HG03064 (cell line): Measurements from ENCODE around the gene PCDH8.

Experiments
- ATAC-seq: cut with Tn5 transposase; IDR thresholded peaks from one replicate; pipeline ENCODE4 v1.9.1; 2021; ENCODE audit warnings: low read depth; ENCODE audit not compliant: unreplicated experiment

The PCDH8 gene

GRCh38 chr13:52848455-52849195 lies at the start of gene PCDH8:
TSS of gene PCDH8 (minus strand) at chr13:52848640. CDS start at chr13:52848436, 204 bp downstream.
- no peak for ATAC-seq

GRCh38 chr13:52896827-52897659 lies 48.6 kb upstream of the PCDH8 start:
- ATAC-seq: no peak

GRCh38 chr13:52894413-52894812 lies 46.0 kb upstream of the PCDH8 start:
- ATAC-seq: no peak

- no peak for ATAC-seq
Measured at GRCh38 chr13:52892925-52893324, 44.5 kb upstream of the PCDH8 start.

- ATAC-seq: no peak
Measured at GRCh38 chr13:52891706-52892105, 43.3 kb upstream of the PCDH8 start.

- no peak for ATAC-seq
Measured at GRCh38 chr13:52887165-52887564, 38.7 kb upstream of the PCDH8 start.

GRCh38 chr13:52885141-52885540 lies 36.7 kb upstream of the PCDH8 start:
- no peak for ATAC-seq

- ATAC-seq: no peak
Measured at GRCh38 chr13:52884429-52885010, 36.1 kb upstream of the PCDH8 start.

- no peak for ATAC-seq
Measured at GRCh38 chr13:52882785-52883184, 34.3 kb upstream of the PCDH8 start.

GRCh38 chr13:52879950-52880741 lies 31.7 kb upstream of the PCDH8 start:
- ATAC-seq: no peak

GRCh38 chr13:52878831-52879230 lies 30.4 kb upstream of the PCDH8 start:
- no peak for ATAC-seq

GRCh38 chr13:52870143-52870542 lies 21.7 kb upstream of the PCDH8 start:
- ATAC-seq: no peak

- ATAC-seq: no peak
Measured at GRCh38 chr13:52869621-52870020, 21.2 kb upstream of the PCDH8 start.

GRCh38 chr13:52869050-52869449 lies 20.6 kb upstream of the PCDH8 start:
- no peak for ATAC-seq

GRCh38 chr13:52868190-52868589 lies 19.8 kb upstream of the PCDH8 start:
- ATAC-seq: no peak

- no peak for ATAC-seq
Measured at GRCh38 chr13:52864941-52865340, 16.5 kb upstream of the PCDH8 start.

GRCh38 chr13:52862358-52863206 lies 14.1 kb upstream of the PCDH8 start:
- no peak for ATAC-seq

- ATAC-seq: no peak
Measured at GRCh38 chr13:52852444-52852843, 4.0 kb upstream of the PCDH8 start.

- ATAC-seq: peak; percentile 67
Measured at GRCh38 chr13:52851137-52851962, 2.9 kb upstream of the PCDH8 start.
